Body of pancreas (tissue), 4 donors: ENCODE measurements around the gene RPUSD1. TPM values are rescaled to one million over a fixed set of nuclear protein-coding genes. Genes with fewer than 3 reads are reported as not detected.
A peak's percentile ranks its signal among the peaks of the same experiment; 100 is the strongest.

Experiments
- ATAC-seq: fragments of 150-250 bp; one replicate; pipeline ENCODE4 v1.9.1; 2016
- DNase-seq, 4 donors: peaks; one replicate each; pipeline ENCODE4 v3.0.0-alpha.2; 2019
- H3K27ac ChIP-seq, 4 donors: fragments of 200-600 bp; sonication (generic); 1 replicate in 3 of 4; 2 replicates in 1 of 4; pipeline versions ENCODE4 v1.5.1 to v1.6.1; 2016 to 2019; ENCODE audit warnings: mild to moderate bottlenecking in 1 of 4, mixed read lengths in 1 of 4, moderate library complexity in 1 of 4
- H3K27me3 ChIP-seq, 2 donors: fragments of 200-600 bp; sonication (generic); one replicate each; pipeline ENCODE4 v1.6.0; 2016; ENCODE audit warnings: mild to moderate bottlenecking in 1 of 2
- H3K36me3 ChIP-seq, 2 donors: fragments of 200-600 bp; sonication (generic); replicated peaks in 1 of 2; 2 replicates each; pipeline ENCODE4 v1.5.1; 2016; ENCODE audit warnings: low read depth in 2 of 2; ENCODE audit not compliant: insufficient read depth in 1 of 2
- H3K4me1 ChIP-seq: fragments of 200-600 bp; sonication (generic); one replicate; pipeline ENCODE4 v1.6.0; 2016
- H3K4me3 ChIP-seq, 2 donors: fragments of 200-600 bp; sonication (generic); 1 replicate in 1 of 2; 2 replicates in 1 of 2; pipeline ENCODE4 v1.5.1; 2016 to 2019
- H3K9me3 ChIP-seq, 3 donors: fragments of 200-600 bp; sonication (generic); 1 replicate in 2 of 3; 2 replicates in 1 of 3; pipeline ENCODE4 v1.5.1; 2016
- POLR2A ChIP-seq, 3 donors: fragments of 450-650 bp; IDR thresholded peaks; one replicate each; pipeline ENCODE4 v1.6.1; 2016; ENCODE audit warnings: antibody characterized with exemption in 3 of 3, mild to moderate bottlenecking in 2 of 3
- WGBS, 2 donors: methylation state at CpG; one replicate each; pipeline ENCODE4 v1.1.5; 2017; 5-methylcytosine and 5-hydroxymethylcytosine counted together
- intact Hi-C: fragments of 100-400 bp; cut with DNase I; formaldehyde crosslinking; loops from one replicate; pipeline ENCODE4 v1.15.1; 2023
- microRNA counts, 2 donors: library from miRNA; unstranded; fragments of <30 nt; microRNA quantifications; one replicate each; lab custom pipeline; 2017
- microRNA-seq, 2 donors: library from miRNA; unstranded; fragments of <30 nt; microRNA quantifications; one replicate each; pipeline ENCODE4, GENCODE V29; 2016; ENCODE audit warnings: borderline number of aligned reads in 2 of 2, borderline replicate concordance in 2 of 2
- small RNA-seq: library from RNA; depleted of rRNA; stranded (forward); fragments of <200 nt; gene quantifications from one replicate; pipeline ENCODE3, GENCODE V24; 2016
- total RNA-seq, 2 donors: library from RNA; depleted of rRNA; stranded (reverse); fragments of >200 nt; gene quantifications; one replicate each; pipeline ENCODE4 v1.1.0, GENCODE V29; 2016
- TF ChIP-seq, protein P1 (sequence below), 7 experiments: fragments of 450-650 bp in 4 of 7; fragments of 200-600 bp in 3 of 7; sonication (generic) in 3 of 7; IDR thresholded peaks; one replicate each; pipeline ENCODE4 v1.5.1; 2016 to 2019; ENCODE audit warnings: antibody characterized with exemption in 7 of 7

The RPUSD1 gene
- total RNA-seq, 2 donors from 2014 or later: 19.7 to 31.3 TPM

DNA sequence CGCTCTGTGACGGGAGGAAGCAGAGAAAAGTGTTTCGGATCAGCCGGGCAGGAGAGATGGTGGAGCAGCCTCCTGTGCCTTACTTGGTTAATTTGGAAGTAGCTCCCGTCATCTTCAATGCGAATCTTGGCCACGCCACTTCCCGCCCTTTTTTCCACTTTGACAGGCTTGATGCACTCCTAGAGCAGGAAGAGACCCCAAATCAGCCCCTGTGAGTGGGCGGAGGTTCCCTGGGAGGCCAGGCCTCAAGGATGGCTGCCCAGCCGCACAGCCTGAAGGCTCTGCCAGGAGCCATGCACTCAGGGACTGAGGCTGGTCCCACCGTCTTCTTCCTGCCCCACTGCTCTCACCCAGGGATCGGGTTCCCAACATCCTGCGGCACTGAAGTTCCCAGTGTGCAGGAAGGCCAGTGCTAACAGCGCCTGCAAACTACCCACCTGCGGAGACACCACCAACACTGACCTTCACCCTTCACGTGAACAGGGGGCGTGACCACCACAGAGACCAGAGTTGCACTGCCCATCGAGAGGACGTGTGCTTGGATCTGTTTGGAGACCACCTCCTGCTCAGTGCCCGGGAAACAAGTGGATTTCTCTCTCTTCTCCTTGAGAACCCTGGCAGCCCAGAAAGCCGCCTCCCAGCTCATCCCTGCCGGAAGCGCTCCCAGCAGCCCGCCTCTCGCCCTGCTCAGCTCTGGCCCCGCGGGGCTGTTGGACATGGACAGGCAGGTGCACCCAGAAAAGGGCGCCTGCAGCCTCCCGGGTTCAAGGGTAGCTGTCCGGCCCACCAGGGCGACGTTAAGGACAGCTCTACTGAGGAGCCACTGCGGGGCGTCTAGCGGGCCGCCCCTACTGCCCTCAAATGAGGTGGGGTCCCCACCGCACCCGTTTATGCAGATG lies 48.4 kb downstream of the RPUSD1 start:
- intact Hi-C loops: no loop called here
- Histone ChIP-seq H3K4me3 (peak overlapping the region; percentile 85), H3K9me3 (no peaks in the 10 kb centered on the region), H3K27me3 (no peaks in the 10 kb centered on the region), H3K27ac (peak overlapping the region in 1 of 4 donors; percentile 72), H3K4me1 (peaks cover 21% of the 10 kb centered on the region), H3K36me3 (peaks cover 0 to 7% of the 10 kb centered on the region in 2 donors)
- TF ChIP-seq, protein P1, sequence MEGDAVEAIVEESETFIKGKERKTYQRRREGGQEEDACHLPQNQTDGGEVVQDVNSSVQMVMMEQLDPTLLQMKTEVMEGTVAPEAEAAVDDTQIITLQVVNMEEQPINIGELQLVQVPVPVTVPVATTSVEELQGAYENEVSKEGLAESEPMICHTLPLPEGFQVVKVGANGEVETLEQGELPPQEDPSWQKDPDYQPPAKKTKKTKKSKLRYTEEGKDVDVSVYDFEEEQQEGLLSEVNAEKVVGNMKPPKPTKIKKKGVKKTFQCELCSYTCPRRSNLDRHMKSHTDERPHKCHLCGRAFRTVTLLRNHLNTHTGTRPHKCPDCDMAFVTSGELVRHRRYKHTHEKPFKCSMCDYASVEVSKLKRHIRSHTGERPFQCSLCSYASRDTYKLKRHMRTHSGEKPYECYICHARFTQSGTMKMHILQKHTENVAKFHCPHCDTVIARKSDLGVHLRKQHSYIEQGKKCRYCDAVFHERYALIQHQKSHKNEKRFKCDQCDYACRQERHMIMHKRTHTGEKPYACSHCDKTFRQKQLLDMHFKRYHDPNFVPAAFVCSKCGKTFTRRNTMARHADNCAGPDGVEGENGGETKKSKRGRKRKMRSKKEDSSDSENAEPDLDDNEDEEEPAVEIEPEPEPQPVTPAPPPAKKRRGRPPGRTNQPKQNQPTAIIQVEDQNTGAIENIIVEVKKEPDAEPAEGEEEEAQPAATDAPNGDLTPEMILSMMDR (IDR thresholded peaks at IDR 0.05): no peak
- TF ChIP-seq POLR2A (IDR thresholded peaks at IDR 0.05): no peak
- 41 to 89% methylated on average over 8 to 38 of the region's 38 CpGs for WGBS, 2 donors
- ATAC-seq (no peak), DNase-seq (no peak)

DNA sequence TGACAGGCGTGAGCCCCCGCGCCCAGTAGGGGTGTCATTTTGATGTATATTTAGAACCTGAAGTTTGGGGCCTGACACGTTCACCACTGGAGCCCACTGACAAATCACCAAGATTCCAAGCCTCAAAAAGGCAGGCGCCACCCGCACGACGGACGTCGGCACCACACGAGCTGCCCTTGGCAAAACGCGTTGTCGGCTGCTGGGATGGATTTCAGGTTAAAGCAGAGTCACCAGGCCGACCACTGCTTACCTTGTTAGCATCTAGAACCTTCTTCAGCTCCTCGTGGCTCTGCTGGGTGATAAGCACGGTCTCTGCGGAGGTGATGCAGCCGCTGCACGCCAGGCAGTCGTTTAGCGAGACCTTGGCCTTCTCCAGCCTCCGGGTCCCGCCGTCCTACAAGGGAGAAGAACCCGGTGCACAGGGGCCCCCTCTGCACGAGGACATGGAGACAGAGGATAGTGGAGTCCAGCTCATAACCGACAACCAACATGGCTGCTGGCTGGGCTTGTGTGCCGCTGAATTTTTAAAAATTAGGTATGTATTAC lies 51.2 kb downstream of the RPUSD1 start:
- Histone ChIP-seq H3K27me3 (no peaks in the 10 kb centered on the region), H3K4me3 (no peak overlapping the region), H3K36me3 (peaks cover 5 to 13% of the 10 kb centered on the region in 2 donors), H3K27ac (no peak overlapping the region), H3K4me1 (peaks cover 21% of the 10 kb centered on the region), H3K9me3 (no peaks in the 10 kb centered on the region)
- WGBS, 2 donors: 93 to 96% methylated on average over 19 to 29 of the region's 29 CpGs
- TF ChIP-seq, protein P1 (IDR thresholded peaks at IDR 0.05): no peak
- TF ChIP-seq POLR2A (IDR thresholded peaks at IDR 0.05): no peak
- DNase-seq (no peak), ATAC-seq (no peak)
- intact Hi-C loops: no loop called here

DNA sequence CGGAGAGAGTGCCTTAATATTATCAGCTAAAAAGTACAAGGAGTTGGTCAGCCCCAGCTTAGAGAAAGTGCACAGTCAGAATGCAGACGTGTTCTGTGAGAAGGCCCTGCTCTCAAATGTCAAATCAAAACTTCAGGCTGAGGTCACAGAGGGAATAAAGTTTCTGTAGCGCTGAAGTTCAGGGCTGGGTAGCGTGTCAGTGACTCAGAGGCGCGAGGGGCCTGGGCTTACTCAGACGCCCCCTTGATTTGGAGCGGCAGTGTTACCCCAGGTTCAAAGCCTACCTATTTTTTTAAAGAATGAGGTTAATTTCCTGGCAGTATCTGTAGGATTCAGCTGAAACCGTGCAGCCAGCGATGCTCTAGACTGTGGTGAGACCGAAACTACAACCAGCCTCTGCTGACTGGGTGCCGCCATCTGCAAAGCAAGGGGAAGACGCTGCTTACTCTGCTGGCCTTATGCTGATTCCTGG lies 52.2 kb downstream of the RPUSD1 start:
- Histone ChIP-seq H3K27ac (no peak overlapping the region), H3K4me3 (no peak overlapping the region), H3K36me3 (peaks cover 5 to 15% of the 10 kb centered on the region in 2 donors), H3K27me3 (no peaks in the 10 kb centered on the region), H3K4me1 (peaks cover 12% of the 10 kb centered on the region), H3K9me3 (no peaks in the 10 kb centered on the region)
- 88 to 91% methylated on average over 12 to 13 of the region's 13 CpGs for WGBS, 2 donors
- DNase-seq (no peak), ATAC-seq (no peak)
- intact Hi-C loops: no loop called here
- TF ChIP-seq, protein P1 (IDR thresholded peaks at IDR 0.05): no peak
- no peak for TF ChIP-seq POLR2A (IDR thresholded peaks at IDR 0.05)

DNA sequence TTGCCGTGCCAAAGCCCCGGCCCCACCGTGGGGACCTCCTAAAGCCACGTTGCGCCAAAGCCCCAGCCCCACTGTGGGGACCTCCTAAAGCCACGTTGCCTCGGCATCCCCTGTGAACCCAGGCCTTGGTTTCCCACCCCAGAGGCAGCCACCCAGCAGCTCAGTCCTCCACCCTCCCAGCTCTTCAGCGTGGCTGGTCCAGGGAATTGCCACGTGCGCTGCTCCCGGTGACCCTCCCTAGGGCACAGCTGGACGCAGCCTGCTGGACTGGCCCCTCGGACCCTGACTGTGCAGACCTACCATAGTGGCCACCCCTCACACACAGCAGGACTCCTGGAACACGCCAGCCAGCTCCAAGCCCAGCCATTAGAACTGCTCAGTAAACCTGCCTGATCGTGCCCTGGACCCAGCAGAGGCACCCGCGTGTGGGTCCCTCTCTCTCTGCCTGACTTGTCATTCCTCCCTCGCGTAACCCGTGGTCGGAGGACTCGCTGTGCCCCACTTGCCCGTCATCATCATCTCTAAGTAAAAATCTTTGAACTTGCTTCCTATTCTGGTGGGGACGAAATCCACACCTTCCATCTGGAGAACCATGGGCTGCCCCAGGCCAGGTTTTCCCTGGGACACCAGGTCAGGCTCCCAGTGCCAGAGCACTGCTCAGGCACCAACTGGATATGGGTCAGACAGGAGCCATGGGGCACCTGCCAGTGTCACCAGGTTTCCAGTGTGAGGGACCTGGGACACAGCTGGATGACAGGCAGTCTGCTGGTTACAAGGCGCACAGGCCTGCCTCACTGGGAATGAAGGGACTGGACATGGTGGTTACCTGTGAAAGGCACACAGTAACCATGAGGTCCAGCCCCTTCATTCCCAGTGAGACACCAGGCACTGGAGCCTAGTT lies 53.0 kb downstream of the RPUSD1 start:
- no peak for DNase-seq
- WGBS, 2 donors: 92 to 94% methylated on average over 11 to 25 of the region's 25 CpGs
- intact Hi-C loops: no loop called here
- no peaks in the 10 kb centered on the region for H3K27me3 ChIP-seq
- no peak overlapping the region for H3K4me3 ChIP-seq
- H3K4me1 ChIP-seq: peaks cover 11% of the 10 kb centered on the region
- no peaks in the 10 kb centered on the region for H3K9me3 ChIP-seq
- TF ChIP-seq, protein P1 (IDR thresholded peaks at IDR 0.05): no peak
- TF ChIP-seq POLR2A (IDR thresholded peaks at IDR 0.05): no peak
- H3K27ac ChIP-seq: no peak overlapping the region
- ATAC-seq: no peak
- peaks cover 5 to 15% of the 10 kb centered on the region in 2 donors for H3K36me3 ChIP-seq

MicroRNAs within 50 kb of the gene (microRNA counts, 767-probe panel; counts per million panel counts)
- 0 to 736 counts per million in 2 donors for microRNA hsa-miR-662 (lab: Ali Mortazavi, UCI)

Small RNA genes lying within 50 kb of the gene (microRNA-seq; reads per million reads assigned to microRNA genes)
- gene MIR662: 0 reads per million in 2 donors

Small RNA genes lying within 50 kb of the gene (small RNA-seq; reads per million reads assigned to genes)
- gene MIR662: not detected

Other genes starting within 250 kb of the RPUSD1 start
- not detected for gene PRR35, start 228.0 kb downstream of the RPUSD1 start, total RNA-seq
- gene NHLRC4, start 221.4 kb downstream of the RPUSD1 start, total RNA-seq: under 1 TPM in 1 of 2 donors, not detected in 1; 0.52 TPM
- gene PIGQ, start 218.4 kb downstream of the RPUSD1 start, total RNA-seq: 10 to 100 TPM; 76.5 to 83.1 TPM
- 10 to 100 TPM; 37.2 to 41.0 TPM for gene RAB40C, start 198.3 kb downstream of the RPUSD1 start, total RNA-seq
- gene WFIKKN1, start 157.4 kb downstream of the RPUSD1 start, total RNA-seq: 1 to 10 TPM; 3.9 to 5.6 TPM
- 100 to 1,000 TPM in 1 of 2 donors, 10 to 100 TPM in 1; 76.8 to 115 TPM for gene METTL26, start 152.1 kb downstream of the RPUSD1 start, total RNA-seq
- 10 to 100 TPM; 41.2 to 47.5 TPM for gene MCRIP2, start 146.6 kb downstream of the RPUSD1 start, total RNA-seq
- 100 to 1,000 TPM in 1 of 2 donors, 10 to 100 TPM in 1; 15.8 to 111 TPM for gene WDR90, start 139.0 kb downstream of the RPUSD1 start, total RNA-seq
- 10 to 100 TPM; 65.6 to 89.0 TPM for gene RHOT2, start 120.2 kb downstream of the RPUSD1 start, total RNA-seq
- 1 to 10 TPM; 1.8 to 4.3 TPM for gene RHBDL1, start 112.7 kb downstream of the RPUSD1 start, total RNA-seq
- 100 to 1,000 TPM in 1 of 2 donors, 10 to 100 TPM in 1; 63.3 to 205 TPM for gene STUB1, start 108.0 kb downstream of the RPUSD1 start, total RNA-seq
- 100 to 1,000 TPM in 1 of 2 donors, 10 to 100 TPM in 1; 49.5 to 128 TPM for gene JMJD8, start 104.0 kb downstream of the RPUSD1 start, total RNA-seq
- gene WDR24, start 98.0 kb downstream of the RPUSD1 start, total RNA-seq: 10 to 100 TPM in 1 of 2 donors, 1 to 10 TPM in 1; 8.6 to 16.8 TPM
- gene FBXL16, start 82.6 kb downstream of the RPUSD1 start, total RNA-seq: 1 to 10 TPM; 1.0 to 2.3 TPM
- 10 to 100 TPM; 36.6 to 71.9 TPM for gene METRN, start 73.3 kb downstream of the RPUSD1 start, total RNA-seq
- gene ANTKMT, start 67.2 kb downstream of the RPUSD1 start, total RNA-seq: 100 to 1,000 TPM in 1 of 2 donors, 10 to 100 TPM in 1; 71.6 to 189 TPM
- gene CCDC78, start 61.9 kb downstream of the RPUSD1 start, total RNA-seq: not detected
- 1 to 10 TPM in 1 of 2 donors, not detected in 1; 2.6 TPM for gene HAGHL, start 61.3 kb downstream of the RPUSD1 start, total RNA-seq
- 10 to 100 TPM; 25.4 to 26.4 TPM for gene CIAO3, start 47.4 kb downstream of the RPUSD1 start, total RNA-seq
- 1 to 10 TPM in 1 of 2 donors, not detected in 1; 2.1 TPM for gene MSLN, start 27.6 kb downstream of the RPUSD1 start, total RNA-seq
- gene CHTF18, start 239 bp upstream of the RPUSD1 start, total RNA-seq: 10 to 100 TPM in 1 of 2 donors, 1 to 10 TPM in 1; 7.5 to 14.5 TPM
- not detected for gene GNG13, start 12.4 kb upstream of the RPUSD1 start, total RNA-seq
- 10 to 100 TPM; 15.8 to 20.1 TPM for gene LMF1, start 182.6 kb upstream of the RPUSD1 start, total RNA-seq
- 1 to 10 TPM; 2.6 to 3.3 TPM for gene SOX8, start 193.4 kb upstream of the RPUSD1 start, total RNA-seq